Lower leg skin (tissue), 4 donors: ENCODE measurements around the gene ACTRT1. TPM values are rescaled to one million over a fixed set of nuclear protein-coding genes. Genes with fewer than 3 reads are reported as not detected.

Source experiments
- DNase-seq, 2 donors: peaks; one replicate each; pipeline ENCODE4 v3.0.0-alpha.2; 2019; ENCODE audit warnings: low spot score in 2 of 2
- H3K4me3 ChIP-seq: fragments of 200-600 bp; sonication (generic); 2 replicates; pipeline ENCODE4 v1.5.1; 2017; ENCODE audit warnings: mild to moderate bottlenecking, low read depth; ENCODE audit not compliant: poor library complexity, severe bottlenecking
- POLR2A ChIP-seq, 2 donors: fragments of 450-650 bp; IDR thresholded peaks; one replicate each; pipeline ENCODE4 v1.6.1; 2016 to 2017; ENCODE audit warnings: antibody characterized with exemption in 2 of 2, mild to moderate bottlenecking in 1 of 2, moderate library complexity in 1 of 2
- WGBS, 2 donors: methylation state at CpG; one replicate each; pipeline ENCODE4 v1.1.5; 2018; 5-methylcytosine and 5-hydroxymethylcytosine counted together
- intact Hi-C: fragments of 100-400 bp; cut with DNase I; formaldehyde crosslinking; loops from one replicate; pipeline ENCODE4 v1.15.0; 2023; ENCODE audit warnings: low total_unique reads
- total RNA-seq, 4 donors: library from RNA; depleted of rRNA; stranded (reverse); fragments of >200 nt; gene quantifications; one replicate each; pipeline ENCODE4 v1.1.0, GENCODE V29; 2016
- TF ChIP-seq, protein P1 (sequence below), 3 donors: fragments of 450-650 bp; IDR thresholded peaks; one replicate each; pipeline ENCODE4 v1.5.1; 2016; ENCODE audit warnings: antibody characterized with exemption in 3 of 3, mild to moderate bottlenecking in 3 of 3, moderate library complexity in 2 of 3

Gene ACTRT1
- total RNA-seq, 4 donors from 2014 or later: not detected

- 13 to 15% methylated on average over 2 of the region's 2 CpGs for WGBS, 2 donors
- TF ChIP-seq POLR2A (IDR thresholded peaks at IDR 0.05): no peak
- intact Hi-C loops: no loop called here
- no peak for DNase-seq
- H3K4me3 ChIP-seq: no peak overlapping the region
Observed at GRCh38 chrX:128020701-128021100, 31.5 kb downstream of the ACTRT1 start.

GRCh38 chrX:128019218-128019617, 33.0 kb downstream of the ACTRT1 start:
- 52 to 88% methylated on average over 2 of the region's 2 CpGs for WGBS, 2 donors
- no peak overlapping the region for H3K4me3 ChIP-seq
- DNase-seq: no peak
- intact Hi-C loops: no loop called here
- TF ChIP-seq, protein P1, sequence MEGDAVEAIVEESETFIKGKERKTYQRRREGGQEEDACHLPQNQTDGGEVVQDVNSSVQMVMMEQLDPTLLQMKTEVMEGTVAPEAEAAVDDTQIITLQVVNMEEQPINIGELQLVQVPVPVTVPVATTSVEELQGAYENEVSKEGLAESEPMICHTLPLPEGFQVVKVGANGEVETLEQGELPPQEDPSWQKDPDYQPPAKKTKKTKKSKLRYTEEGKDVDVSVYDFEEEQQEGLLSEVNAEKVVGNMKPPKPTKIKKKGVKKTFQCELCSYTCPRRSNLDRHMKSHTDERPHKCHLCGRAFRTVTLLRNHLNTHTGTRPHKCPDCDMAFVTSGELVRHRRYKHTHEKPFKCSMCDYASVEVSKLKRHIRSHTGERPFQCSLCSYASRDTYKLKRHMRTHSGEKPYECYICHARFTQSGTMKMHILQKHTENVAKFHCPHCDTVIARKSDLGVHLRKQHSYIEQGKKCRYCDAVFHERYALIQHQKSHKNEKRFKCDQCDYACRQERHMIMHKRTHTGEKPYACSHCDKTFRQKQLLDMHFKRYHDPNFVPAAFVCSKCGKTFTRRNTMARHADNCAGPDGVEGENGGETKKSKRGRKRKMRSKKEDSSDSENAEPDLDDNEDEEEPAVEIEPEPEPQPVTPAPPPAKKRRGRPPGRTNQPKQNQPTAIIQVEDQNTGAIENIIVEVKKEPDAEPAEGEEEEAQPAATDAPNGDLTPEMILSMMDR (IDR thresholded peaks at IDR 0.05): no peak
- TF ChIP-seq POLR2A (IDR thresholded peaks at IDR 0.05): no peak

GRCh38 chrX:128012015-128012414, 40.2 kb downstream of the ACTRT1 start:
- 82 to 90% methylated on average over 1 of the region's 1 CpG for WGBS, 2 donors
- TF ChIP-seq, protein P1 (IDR thresholded peaks at IDR 0.05): no peak
- TF ChIP-seq POLR2A (IDR thresholded peaks at IDR 0.05): no peak
- intact Hi-C loops: no loop called here
- H3K4me3 ChIP-seq: no peak overlapping the region
- no peak for DNase-seq

DNA sequence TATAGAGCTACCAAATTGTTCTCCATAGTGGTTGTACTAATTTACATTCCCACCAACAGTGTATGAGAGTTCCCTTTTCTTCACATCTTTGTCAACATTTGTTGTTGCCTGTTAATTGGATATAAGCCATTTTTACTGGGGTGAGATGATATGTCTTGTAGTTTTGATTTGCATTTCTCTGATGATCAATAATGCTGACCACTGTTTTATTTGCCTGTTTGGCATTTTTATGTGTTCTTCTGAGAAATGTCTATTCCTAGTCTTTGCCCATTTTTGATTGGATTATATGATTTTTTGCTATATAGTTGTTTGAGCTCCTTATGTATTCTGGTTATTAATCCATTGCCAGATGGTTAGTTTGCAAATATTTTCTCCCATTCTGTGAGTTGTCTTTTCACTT, 44.3 kb downstream of the ACTRT1 start:
- DNase-seq: no peak
- no peak overlapping the region for H3K4me3 ChIP-seq
- TF ChIP-seq POLR2A (IDR thresholded peaks at IDR 0.05): no peak
- TF ChIP-seq, protein P1 (IDR thresholded peaks at IDR 0.05): no peak
- intact Hi-C loops: loop anchor here (5.0 kb wide), 1 partner anchor 461 kb away; no protein-coding TSS in a partner anchor
